ENCODE results near the gene TARS3. TPM values are rescaled to one million over a fixed set of nuclear protein-coding genes. Genes with fewer than 3 reads are reported as not detected.

The TARS3 gene
- total RNA-seq, 1 experiment from 2014 or later, result 9.5 TPM

- TF ChIP-seq ZNF281 (CRISPR knock-in tag; IDR thresholded peaks at IDR 0.05), result no peak
Measured at GRCh38 chr15:101650145-101650544, 74.1 kb downstream of the TARS3 start (continued).

GRCh38 chr15:101648356-101648755 is 75.9 kb downstream of the TARS3 start:
- ChIA-PET POLR2A (no interaction called here), CTCF (no interaction called here)
- Mint-ChIP-seq H3K9me3 (no peaks in the 10 kb centered on the region), H3K36me3 (peaks cover 31% of the 10 kb centered on the region), H3K4me1 (peaks cover 9% of the 10 kb centered on the region), H3K27ac (no peak overlapping the region), H3K27me3 (ENCODE audit: low read depth) (no peaks in the 10 kb centered on the region), H3K4me3 (no peak overlapping the region)
- ATAC-seq (no peak), DNase-seq (ENCODE audit: low spot score) (no peak)
- TF ChIP-seq CREM (CRISPR knock-in tag; IDR thresholded peaks at IDR 0.05), result no peak

GRCh38 chr15:101647251-101647650 is 77.0 kb downstream of the TARS3 start:
- ATAC-seq (no peak), DNase-seq (ENCODE audit: low spot score) (no peak)
- Mint-ChIP-seq H3K9me3 (no peaks in the 10 kb centered on the region), H3K27ac (no peak overlapping the region), H3K4me3 (no peak overlapping the region), H3K36me3 (peaks cover 37% of the 10 kb centered on the region), H3K27me3 (ENCODE audit: low read depth) (no peaks in the 10 kb centered on the region), H3K4me1 (peaks cover 11% of the 10 kb centered on the region)
- ChIA-PET POLR2A (no interaction called here), CTCF (no interaction called here)
- TF ChIP-seq HMGXB4 (CRISPR knock-in tag; IDR thresholded peaks at IDR 0.05) (no peak), FOXJ3 (CRISPR knock-in tag; IDR thresholded peaks at IDR 0.05; ENCODE audit: borderline replicate concordance) (no peak), NR2C2 (CRISPR knock-in tag; IDR thresholded peaks at IDR 0.05) (no peak), JUN (CRISPR knock-in tag; IDR thresholded peaks at IDR 0.05) (no peak), ZNF263 (CRISPR knock-in tag; IDR thresholded peaks at IDR 0.05; ENCODE audit: low read depth) (no peak), NR1H2 (CRISPR knock-in tag; IDR thresholded peaks at IDR 0.05) (no peak), AFF4 (CRISPR knock-in tag; IDR thresholded peaks at IDR 0.05; ENCODE audit: borderline replicate concordance) (no peak), GRHL2 (CRISPR knock-in tag; IDR thresholded peaks at IDR 0.05; ENCODE audit: insufficient replicate concordance, severe bottlenecking) (no peak), SMAD4 (CRISPR knock-in tag; IDR thresholded peaks at IDR 0.05) (no peak), RELA (CRISPR knock-in tag; IDR thresholded peaks at IDR 0.05; ENCODE audit: borderline replicate concordance) (no peak), SP1 (CRISPR knock-in tag; conservative IDR thresholded peaks at IDR 0.05) (no peak), GABPB1 (CRISPR knock-in tag; IDR thresholded peaks at IDR 0.05) (no peak), MAX (CRISPR knock-in tag; IDR thresholded peaks at IDR 0.05) (no peak), SMAD3 (CRISPR knock-in tag; IDR thresholded peaks at IDR 0.05; ENCODE audit: borderline replicate concordance) (no peak), TCF7 (CRISPR knock-in tag; IDR thresholded peaks at IDR 0.05; ENCODE audit: low read depth) (no peak), USF2 (CRISPR knock-in tag; IDR thresholded peaks at IDR 0.05) (no peak)
- TF ChIP-seq, protein P1, sequence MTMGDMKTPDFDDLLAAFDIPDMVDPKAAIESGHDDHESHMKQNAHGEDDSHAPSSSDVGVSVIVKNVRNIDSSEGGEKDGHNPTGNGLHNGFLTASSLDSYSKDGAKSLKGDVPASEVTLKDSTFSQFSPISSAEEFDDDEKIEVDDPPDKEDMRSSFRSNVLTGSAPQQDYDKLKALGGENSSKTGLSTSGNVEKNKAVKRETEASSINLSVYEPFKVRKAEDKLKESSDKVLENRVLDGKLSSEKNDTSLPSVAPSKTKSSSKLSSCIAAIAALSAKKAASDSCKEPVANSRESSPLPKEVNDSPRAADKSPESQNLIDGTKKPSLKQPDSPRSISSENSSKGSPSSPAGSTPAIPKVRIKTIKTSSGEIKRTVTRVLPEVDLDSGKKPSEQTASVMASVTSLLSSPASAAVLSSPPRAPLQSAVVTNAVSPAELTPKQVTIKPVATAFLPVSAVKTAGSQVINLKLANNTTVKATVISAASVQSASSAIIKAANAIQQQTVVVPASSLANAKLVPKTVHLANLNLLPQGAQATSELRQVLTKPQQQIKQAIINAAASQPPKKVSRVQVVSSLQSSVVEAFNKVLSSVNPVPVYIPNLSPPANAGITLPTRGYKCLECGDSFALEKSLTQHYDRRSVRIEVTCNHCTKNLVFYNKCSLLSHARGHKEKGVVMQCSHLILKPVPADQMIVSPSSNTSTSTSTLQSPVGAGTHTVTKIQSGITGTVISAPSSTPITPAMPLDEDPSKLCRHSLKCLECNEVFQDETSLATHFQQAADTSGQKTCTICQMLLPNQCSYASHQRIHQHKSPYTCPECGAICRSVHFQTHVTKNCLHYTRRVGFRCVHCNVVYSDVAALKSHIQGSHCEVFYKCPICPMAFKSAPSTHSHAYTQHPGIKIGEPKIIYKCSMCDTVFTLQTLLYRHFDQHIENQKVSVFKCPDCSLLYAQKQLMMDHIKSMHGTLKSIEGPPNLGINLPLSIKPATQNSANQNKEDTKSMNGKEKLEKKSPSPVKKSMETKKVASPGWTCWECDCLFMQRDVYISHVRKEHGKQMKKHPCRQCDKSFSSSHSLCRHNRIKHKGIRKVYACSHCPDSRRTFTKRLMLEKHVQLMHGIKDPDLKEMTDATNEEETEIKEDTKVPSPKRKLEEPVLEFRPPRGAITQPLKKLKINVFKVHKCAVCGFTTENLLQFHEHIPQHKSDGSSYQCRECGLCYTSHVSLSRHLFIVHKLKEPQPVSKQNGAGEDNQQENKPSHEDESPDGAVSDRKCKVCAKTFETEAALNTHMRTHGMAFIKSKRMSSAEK (CRISPR knock-in tag; IDR thresholded peaks at IDR 0.05; ENCODE audit: borderline replicate concordance), result no peak
